Common myeloid progenitor, CD34-positive (primary cell): ENCODE results near the gene QPCTL.

Experiments used
- CTCF ChIA-PET: fragments of 350-600 bp; sonication (Branson Sonifier 250); formaldehyde crosslinking; loops from one replicate; lab custom pipeline; 2021; ENCODE audit warnings: antibody characterized with exemption; lab: Charles Lee
- POLR2A ChIA-PET: fragments of 350-600 bp; sonication (Branson Sonifier 250); formaldehyde crosslinking; loops from one replicate; lab custom pipeline; 2021; ENCODE audit warnings: antibody characterized with exemption; lab: Charles Lee
- DNase-seq, 3 donors: peaks; one replicate each; pipeline versions ENCODE4 v3.0.0 to v3.0.0-alpha.2; 2013
- H3K27ac ChIP-seq, 2 experiments: 1 replicate in 1 of 2; 2 replicates in 1 of 2; pipeline ENCODE4 v1.7.0; 2013; ENCODE audit warnings: inconsistent platforms in 2 of 2, low read length in 2 of 2, mild to moderate bottlenecking in 2 of 2, low read depth in 1 of 2, moderate library complexity in 1 of 2; ENCODE audit not compliant: severe bottlenecking in 2 of 2, insufficient read depth in 1 of 2, poor library complexity in 1 of 2
- H3K27me3 ChIP-seq, 5 experiments: replicated peaks in 2 of 5; 1 replicate in 3 of 5; 2 replicates in 2 of 5; pipeline versions ENCODE4 v1.6.1 to v1.7.0; 2013; ENCODE audit warnings: low read length in 4 of 5, mild to moderate bottlenecking in 2 of 5, moderate library complexity in 2 of 5, inconsistent platforms in 1 of 5; ENCODE audit not compliant: insufficient read depth in 5 of 5, control insufficient read depth in 4 of 5
- H3K36me3 ChIP-seq, 4 experiments: 1 replicate in 2 of 4; 2 replicates in 2 of 4; pipeline versions ENCODE4 v1.6.1 to v1.7.0; 2013; ENCODE audit warnings: low read length in 3 of 4, control low read depth in 1 of 4, mild to moderate bottlenecking in 1 of 4; ENCODE audit not compliant: control insufficient read depth in 4 of 4, insufficient read depth in 4 of 4
- H3K4me1 ChIP-seq, 4 experiments: 1 replicate in 3 of 4; 2 replicates in 1 of 4; pipeline versions ENCODE4 v1.6.1 to v1.7.1; 2013; ENCODE audit warnings: low read length in 3 of 4, mild to moderate bottlenecking in 3 of 4, control low read depth in 1 of 4, inconsistent platforms in 1 of 4, moderate library complexity in 1 of 4; ENCODE audit not compliant: control insufficient read depth in 4 of 4, insufficient read depth in 4 of 4; ENCODE audit errors: control extremely low read depth in 1 of 4
- H3K4me3 ChIP-seq, 7 experiments: 1 replicate in 4 of 7; 2 replicates in 3 of 7; pipeline versions ENCODE4 v1.5.1 to v1.7.0; 2013; ENCODE audit warnings: mild to moderate bottlenecking in 7 of 7, low read length in 6 of 7, moderate library complexity in 6 of 7, inconsistent platforms in 2 of 7, low read depth in 2 of 7, control low read depth in 1 of 7; ENCODE audit not compliant: insufficient read depth in 4 of 7, control insufficient read depth in 1 of 7; ENCODE audit errors: extremely low read depth in 1 of 7
- H3K9me3 ChIP-seq, 5 experiments: 1 replicate in 4 of 5; 2 replicates in 1 of 5; pipeline versions ENCODE4 v1.6.1 to v1.7.1; 2013; ENCODE audit warnings: low read length in 4 of 5, mild to moderate bottlenecking in 2 of 5, inconsistent platforms in 1 of 5, low read depth in 1 of 5, moderate library complexity in 1 of 5; ENCODE audit not compliant: control insufficient read depth in 4 of 5, insufficient read depth in 2 of 5; ENCODE audit errors: control extremely low read depth in 1 of 5
- WGBS: methylation state at CpG from one replicate; pipeline ENCODE4 v1.1.5; 2013; ENCODE audit not compliant: insufficient coverage; 5-methylcytosine and 5-hydroxymethylcytosine counted together

QPCTL gene

DNA sequence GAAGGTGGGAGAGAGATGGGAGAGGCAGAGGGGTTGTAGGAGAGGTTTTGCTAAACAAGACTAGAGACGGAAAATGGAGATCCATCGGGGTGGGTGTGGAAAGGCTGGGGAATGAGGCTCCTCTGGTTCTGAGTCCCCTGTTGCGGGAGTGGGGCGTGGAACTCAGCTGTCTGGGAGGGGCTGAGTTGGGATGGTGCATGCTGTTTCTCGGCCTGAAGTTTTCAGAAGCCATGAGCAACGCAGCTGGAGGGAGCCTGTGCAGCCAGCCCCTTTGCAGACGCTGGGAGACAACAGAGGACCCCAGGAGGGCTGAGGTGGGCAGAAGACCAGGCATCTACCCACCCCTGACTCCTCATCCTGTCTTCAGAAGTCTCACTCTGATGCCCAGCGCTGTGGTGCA, 31.8 kb upstream of the QPCTL start:
- H3K4me3 ChIP-seq, result no peak overlapping the region
- peaks cover 0 to 6% (median 0%) of the 10 kb centered on the region in 4 experiments for H3K4me1 ChIP-seq
- H3K27me3 ChIP-seq, result peaks cover 0 to 4% (median 2%) of the 10 kb centered on the region in 5 experiments
- 62% methylated on average over 7 of the region's 8 CpGs for WGBS
- no peak overlapping the region for H3K27ac ChIP-seq
- DNase-seq, result no peak
- ChIA-PET CTCF (interaction anchor here (0.6 kb wide), 1 partner anchor 8 kb away, joined by 3 read pairs; no protein-coding TSS in a partner anchor), POLR2A (interaction anchor here (0.7 to 1.3 kb wide), 2 partner anchors 14 to 20 kb away, joined by 3 read pairs; no protein-coding TSS in a partner anchor)
- no peaks in the 10 kb centered on the region for H3K9me3 ChIP-seq
- H3K36me3 ChIP-seq, result no peaks in the 10 kb centered on the region

GRCh38 chr19:45663800-45664199, 28.7 kb upstream of the QPCTL start:
- Histone ChIP-seq H3K9me3 (no peaks in the 10 kb centered on the region), H3K4me1 (peaks cover 3 to 19% (median 9%) of the 10 kb centered on the region in 4 experiments), H3K27me3 (peaks cover 0 to 24% (median 14%) of the 10 kb centered on the region in 5 experiments), H3K27ac (no peak overlapping the region), H3K36me3 (no peaks in the 10 kb centered on the region), H3K4me3 (no peak overlapping the region)
- WGBS, result 86% methylated on average over 1 of the region's 1 CpG
- no peak for DNase-seq
- ChIA-PET POLR2A (no interaction called here), CTCF (no interaction called here)

DNA sequence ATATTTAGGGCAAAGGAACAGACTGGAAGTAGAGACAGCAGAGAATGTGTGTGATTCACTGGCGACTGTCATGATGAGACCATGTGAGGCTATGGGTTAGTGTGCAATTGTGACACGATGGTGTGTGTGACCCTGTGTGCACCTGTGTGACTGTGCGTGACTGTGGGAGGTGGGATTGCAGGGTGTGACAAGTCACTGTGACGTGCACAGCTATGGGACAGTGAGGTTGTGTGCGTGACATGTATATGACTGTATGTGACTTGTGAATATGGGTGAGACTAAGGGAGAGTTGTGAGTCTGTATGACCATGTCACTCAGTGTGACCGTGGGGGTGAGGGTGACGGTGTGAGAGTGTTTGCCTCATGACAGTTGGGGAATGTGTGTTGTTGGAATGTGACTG, 27.9 kb upstream of the QPCTL start:
- POLR2A ChIA-PET, result no interaction called here
- peaks cover 3 to 26% (median 16%) of the 10 kb centered on the region in 4 experiments for H3K4me1 ChIP-seq
- no peak overlapping the region for H3K4me3 ChIP-seq
- H3K27ac ChIP-seq, result no peak overlapping the region
- H3K9me3 ChIP-seq, result no peaks in the 10 kb centered on the region
- 100% methylated on average over 6 of the region's 7 CpGs for WGBS
- CTCF ChIA-PET, result no interaction called here
- H3K36me3 ChIP-seq, result no peaks in the 10 kb centered on the region
- H3K27me3 ChIP-seq, result peaks cover 0 to 32% (median 14%) of the 10 kb centered on the region in 5 experiments
- DNase-seq, result no peak

DNA sequence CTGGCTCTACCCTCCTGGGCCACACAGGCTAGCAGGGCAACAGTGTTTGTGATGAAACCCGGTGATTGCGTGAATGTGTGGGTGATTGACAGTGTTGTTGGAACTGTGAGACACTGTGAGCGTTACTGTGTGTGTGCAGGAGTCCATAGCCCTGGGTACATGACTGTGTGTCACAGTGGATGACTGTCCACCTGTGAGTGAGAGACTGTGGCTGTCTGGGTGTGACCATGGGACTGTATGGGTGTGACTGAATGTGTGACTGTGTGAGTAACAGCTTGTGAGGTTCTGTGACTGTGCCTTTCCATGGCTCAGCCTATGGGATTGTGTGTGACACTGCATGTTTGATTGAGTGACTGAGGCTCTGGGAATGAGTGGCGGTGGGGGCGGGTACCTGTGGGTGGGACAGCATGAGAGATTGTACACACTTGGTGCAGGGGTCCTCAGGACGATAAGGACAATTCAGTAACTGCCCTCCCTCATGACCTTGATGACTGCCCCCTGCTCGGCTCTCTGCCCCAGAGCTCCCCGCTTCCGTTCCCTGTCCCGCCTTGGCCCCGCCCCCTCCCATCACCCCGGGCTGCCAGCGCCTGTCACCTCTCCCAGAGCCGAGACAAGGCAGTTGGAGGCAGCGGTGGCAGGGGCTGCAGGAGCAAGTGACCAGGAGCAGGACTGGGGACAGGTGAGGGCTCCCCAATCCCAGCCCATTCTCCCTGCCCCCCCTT, 24.7 kb upstream of the QPCTL start, which contains the start of gene GIPR:
TSS of gene GIPR (plus strand) at position 602 of the 722 bp plus-strand sequence. CDS start 1,300 bp downstream, outside the sequence.
- peak within 1 kb of the TSS in 6 of 7 experiments; percentile 4 to 55 (median 47) for H3K4me3 ChIP-seq
- H3K9me3 ChIP-seq, result no peaks in the 10 kb centered on the region
- H3K27me3 ChIP-seq, result peaks cover 0 to 58% (median 23%) of the 10 kb centered on the region in 5 experiments
- DNase-seq, result peak in 1 of 3 donors; percentile 36
- peaks cover 3 to 27% (median 23%) of the 10 kb centered on the region in 4 experiments for H3K4me1 ChIP-seq
- ChIA-PET CTCF (interaction anchor here (0.9 to 1.0 kb wide), 2 partner anchors 11 to 14 kb away, joined by 3 read pairs; no protein-coding TSS in a partner anchor), POLR2A (no interaction called here)
- H3K36me3 ChIP-seq, result no peaks in the 10 kb centered on the region
- peak within 1 kb of the TSS in 1 of 2 experiments; percentile 74 for H3K27ac ChIP-seq
- 52% methylated on average over 6 of the region's 15 CpGs for WGBS

- peak overlapping the region in 1 of 2 experiments; percentile 74 for H3K27ac ChIP-seq
- no peak for DNase-seq
Observed at GRCh38 chr19:45668342-45668871, 24.1 kb upstream of the QPCTL start.

GRCh38 chr19:45670670-45671453, 21.6 kb upstream of the QPCTL start:
- 11% methylated on average over 38 of the region's 42 CpGs for WGBS
- POLR2A ChIA-PET, result interaction anchor here (0.8 kb wide), 1 partner anchor 14 kb away, joined by 3 read pairs; no protein-coding TSS in a partner anchor

More at GRCh38 chr19:45668342-45668871, 24.1 kb upstream of the QPCTL start:
- Histone ChIP-seq H3K27me3 (peaks cover 0 to 58% (median 23%) of the 10 kb centered on the region in 5 experiments), H3K36me3 (no peaks in the 10 kb centered on the region), H3K4me1 (peaks cover 3 to 27% (median 23%) of the 10 kb centered on the region in 4 experiments), H3K9me3 (no peaks in the 10 kb centered on the region), H3K4me3 (peak overlapping the region in 6 of 7 experiments; percentile 4 to 55 (median 42))
- WGBS, result 4% methylated on average over 17 of the region's 19 CpGs
- POLR2A ChIA-PET, result interaction anchor here (0.6 kb wide), 1 partner anchor 13 kb away, joined by 3 read pairs; no protein-coding TSS in a partner anchor
- CTCF ChIA-PET, result interaction anchor here (0.6 to 1.8 kb wide), 2 partner anchors 10 to 26 kb away, joined by 3 to 4 read pairs; no protein-coding TSS in a partner anchor

More at GRCh38 chr19:45670670-45671453, 21.6 kb upstream of the QPCTL start:
- no peaks in the 10 kb centered on the region for H3K9me3 ChIP-seq
- H3K4me1 ChIP-seq, result peaks cover 3 to 26% (median 20%) of the 10 kb centered on the region in 4 experiments
- no peak overlapping the region for H3K27ac ChIP-seq
- no peaks in the 10 kb centered on the region for H3K36me3 ChIP-seq
- CTCF ChIA-PET, result interaction anchor here (1.0 to 1.6 kb wide), 2 partner anchors 10 to 22 kb away, joined by 4 to 6 read pairs; partner anchors contain the start of gene QPCTL
- H3K4me3 ChIP-seq, result peak overlapping the region in 3 of 7 experiments; percentile 16 to 50 (median 40)
- peaks cover 0 to 68% (median 28%) of the 10 kb centered on the region in 5 experiments for H3K27me3 ChIP-seq
- DNase-seq, result peak; percentile 46 to 56 (median 52)
